Colonic mucosa (tissue), 4 donors: ENCODE results near the gene MON2. TPM values are rescaled to one million over a fixed set of nuclear protein-coding genes. Genes with fewer than 3 reads are reported as not detected.

Experiments
- DNase-seq: peaks from one replicate; pipeline ENCODE4 v3.0.0-alpha.2; 2020
- H3K27ac ChIP-seq: fragments of 200-600 bp; one replicate; pipeline ENCODE4 v1.8.0; 2021
- H3K27me3 ChIP-seq: fragments of 200-600 bp; one replicate; pipeline ENCODE4 v1.8.0; 2021
- H3K36me3 ChIP-seq: fragments of 200-600 bp; one replicate; pipeline ENCODE4 v1.8.0; 2021
- H3K4me1 ChIP-seq: fragments of 200-600 bp; one replicate; pipeline ENCODE4 v1.8.0; 2021; ENCODE audit warnings: mild to moderate bottlenecking
- H3K4me3 ChIP-seq: fragments of 200-600 bp; one replicate; pipeline ENCODE4 v1.8.0; 2021
- H3K9ac ChIP-seq, 2 donors: one replicate each; pipeline ENCODE4 v1.7.0; 2013; ENCODE audit warnings: control low read depth in 2 of 2, low read depth in 2 of 2, low read length in 2 of 2
- H3K9me3 ChIP-seq: fragments of 200-600 bp; one replicate; pipeline ENCODE4 v1.8.0; 2021
- intact Hi-C: fragments of 100-400 bp; cut with DNase I; formaldehyde crosslinking; loops from one replicate; pipeline ENCODE4 v1.14.1; 2022
- total RNA-seq, 2 donors: library from RNA; stranded (reverse); fragmentation: NEBNext Ultra II Directional in 1 of 2; extraction: Animal tissue kit (Norgen Biotek cat#: 25700) in 1 of 2; gene quantifications; one replicate each; pipeline ENCODE4 v1.2.1, GENCODE V29; 2021
- TF ChIP-seq, protein P1 (sequence below): fragments of 200-600 bp; IDR thresholded peaks from one replicate; pipeline ENCODE4 v1.8.0; 2022; ENCODE audit warnings: antibody characterized with exemption, mild to moderate bottlenecking
- donor health status: healthy.
- donor health status: DM: no; HTN: no; CAD: no.
- donor health status: DM: no; HTN: no; CAD: no.

Gene MON2
- total RNA-seq, 2 donors from 2014 or later = 50.4 to 53.0 TPM

- TF ChIP-seq, protein P1, sequence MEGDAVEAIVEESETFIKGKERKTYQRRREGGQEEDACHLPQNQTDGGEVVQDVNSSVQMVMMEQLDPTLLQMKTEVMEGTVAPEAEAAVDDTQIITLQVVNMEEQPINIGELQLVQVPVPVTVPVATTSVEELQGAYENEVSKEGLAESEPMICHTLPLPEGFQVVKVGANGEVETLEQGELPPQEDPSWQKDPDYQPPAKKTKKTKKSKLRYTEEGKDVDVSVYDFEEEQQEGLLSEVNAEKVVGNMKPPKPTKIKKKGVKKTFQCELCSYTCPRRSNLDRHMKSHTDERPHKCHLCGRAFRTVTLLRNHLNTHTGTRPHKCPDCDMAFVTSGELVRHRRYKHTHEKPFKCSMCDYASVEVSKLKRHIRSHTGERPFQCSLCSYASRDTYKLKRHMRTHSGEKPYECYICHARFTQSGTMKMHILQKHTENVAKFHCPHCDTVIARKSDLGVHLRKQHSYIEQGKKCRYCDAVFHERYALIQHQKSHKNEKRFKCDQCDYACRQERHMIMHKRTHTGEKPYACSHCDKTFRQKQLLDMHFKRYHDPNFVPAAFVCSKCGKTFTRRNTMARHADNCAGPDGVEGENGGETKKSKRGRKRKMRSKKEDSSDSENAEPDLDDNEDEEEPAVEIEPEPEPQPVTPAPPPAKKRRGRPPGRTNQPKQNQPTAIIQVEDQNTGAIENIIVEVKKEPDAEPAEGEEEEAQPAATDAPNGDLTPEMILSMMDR = no peak
- no peak for DNase-seq
- Histone ChIP-seq H3K36me3 (no peaks in the 10 kb centered on the region), H3K27me3 (no peaks in the 10 kb centered on the region), H3K4me3 (peak overlapping the region; percentile 69), H3K4me1 (no peaks in the 10 kb centered on the region), H3K9ac (peak overlapping the region in 1 of 2 donors; percentile 76), H3K27ac (no peak overlapping the region), H3K9me3 (no peaks in the 10 kb centered on the region)
- intact Hi-C loops = loop anchor here (5.0 kb wide), 2 partner anchors 188 to 342 kb away; partner anchors contain the start of gene USP15
Measured at GRCh38 chr12:62604373-62604772, 137.7 kb downstream of the MON2 start.

DNA sequence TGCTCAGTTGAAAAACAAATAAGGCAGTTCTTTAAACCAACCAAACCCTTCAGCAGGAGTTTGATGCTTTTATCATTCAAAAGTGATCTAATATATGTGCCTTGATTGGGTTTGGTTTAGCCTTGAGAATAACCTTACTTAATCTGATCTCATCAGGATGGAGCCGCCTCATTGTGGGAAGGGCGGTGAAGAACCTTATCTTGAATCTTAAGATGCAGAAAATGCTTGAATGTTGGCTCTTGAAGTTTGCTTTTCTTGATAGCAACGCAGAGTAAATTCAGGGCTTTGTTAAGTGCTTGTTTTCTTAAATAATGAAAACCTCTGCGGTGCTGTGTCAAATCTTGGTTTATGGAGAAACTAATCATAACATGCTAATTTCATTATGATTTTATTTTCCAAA is 138.2 kb downstream of the MON2 start:
- TF ChIP-seq, protein P1 = no peak
- H3K27ac ChIP-seq = no peak overlapping the region
- intact Hi-C loops = loop anchor here (5.0 kb wide), 2 partner anchors 187 to 343 kb away; partner anchors contain the start of gene USP15
- H3K4me3 ChIP-seq = no peak overlapping the region
- DNase-seq = no peak
- H3K27me3 ChIP-seq = no peaks in the 10 kb centered on the region
- no peaks in the 10 kb centered on the region for H3K4me1 ChIP-seq
- no peaks in the 10 kb centered on the region for H3K36me3 ChIP-seq
- H3K9me3 ChIP-seq = no peaks in the 10 kb centered on the region
- H3K9ac ChIP-seq = peak overlapping the region in 1 of 2 donors; percentile 21

GRCh38 chr12:62605981-62606380 is 139.4 kb downstream of the MON2 start:
- Histone ChIP-seq H3K4me3 (no peak overlapping the region), H3K9me3 (no peaks in the 10 kb centered on the region), H3K9ac (no peak overlapping the region), H3K27ac (no peak overlapping the region), H3K4me1 (no peaks in the 10 kb centered on the region), H3K27me3 (no peaks in the 10 kb centered on the region), H3K36me3 (no peaks in the 10 kb centered on the region)
- intact Hi-C loops = no loop called here
- TF ChIP-seq, protein P1 = no peak
- DNase-seq = no peak

DNA sequence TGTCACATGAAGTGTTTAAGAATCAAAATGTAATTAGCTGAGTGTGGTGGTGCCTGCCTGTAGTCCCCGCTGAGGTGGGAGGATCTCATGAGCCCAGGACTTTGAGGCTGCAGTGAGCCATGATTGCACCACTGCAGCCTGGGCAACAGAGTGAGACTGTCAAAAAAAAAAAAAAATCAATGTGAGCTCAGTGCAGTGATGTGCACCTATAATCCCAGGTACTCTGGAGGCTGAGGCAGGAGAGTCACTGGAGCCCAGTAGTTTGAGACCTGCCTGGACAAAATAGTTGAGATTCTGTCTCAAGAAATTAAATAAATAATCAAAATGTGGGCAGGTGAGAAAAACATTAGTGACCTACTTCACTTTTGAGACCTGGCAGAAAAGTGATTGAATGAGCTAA is 140.0 kb downstream of the MON2 start:
- TF ChIP-seq, protein P1 = no peak
- no peak for DNase-seq

DNA sequence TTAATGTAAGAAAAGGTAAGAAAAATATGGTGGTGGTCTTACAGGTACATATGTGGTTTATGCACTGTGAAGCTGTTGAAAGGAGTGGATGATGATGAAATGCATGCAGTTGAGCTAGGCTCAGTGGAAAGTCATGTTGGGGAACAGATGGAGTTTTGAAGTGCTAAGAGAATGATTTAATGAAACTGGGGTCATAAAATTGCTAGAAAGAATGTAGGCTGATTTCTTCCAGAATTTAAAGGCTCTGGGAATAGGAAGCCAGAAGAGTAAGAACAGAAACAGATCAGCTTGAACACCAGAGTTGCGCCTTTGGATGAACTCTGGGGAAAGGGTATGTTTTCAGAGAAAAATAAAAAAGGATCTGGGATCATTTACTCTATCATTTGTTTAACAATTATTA is 146.5 kb downstream of the MON2 start:
- Histone ChIP-seq H3K27ac (no peak overlapping the region), H3K4me1 (no peaks in the 10 kb centered on the region), H3K27me3 (no peaks in the 10 kb centered on the region), H3K9me3 (no peaks in the 10 kb centered on the region), H3K36me3 (no peaks in the 10 kb centered on the region), H3K9ac (no peak overlapping the region), H3K4me3 (no peak overlapping the region)
- DNase-seq = no peak
- intact Hi-C loops = no loop called here
- TF ChIP-seq, protein P1 = no peak

More for the DNA sequence above, 140.0 kb downstream of the MON2 start:
- H3K4me1 ChIP-seq = no peaks in the 10 kb centered on the region
- no peaks in the 10 kb centered on the region for H3K9me3 ChIP-seq
- no peak overlapping the region for H3K27ac ChIP-seq
- no peaks in the 10 kb centered on the region for H3K36me3 ChIP-seq
- H3K27me3 ChIP-seq = no peaks in the 10 kb centered on the region
- H3K9ac ChIP-seq = no peak overlapping the region
- H3K4me3 ChIP-seq = no peak overlapping the region
- intact Hi-C loops = no loop called here
